NCI-H2196 (cell line): ENCODE measurements around the gene RASA3.

Experiments used
- DNase-seq: peaks from one replicate; lab custom pipeline; 2025; ENCODE audit not compliant: unreplicated experiment; lab: John Stamatoyannopoulos, UW

Gene RASA3

DNA sequence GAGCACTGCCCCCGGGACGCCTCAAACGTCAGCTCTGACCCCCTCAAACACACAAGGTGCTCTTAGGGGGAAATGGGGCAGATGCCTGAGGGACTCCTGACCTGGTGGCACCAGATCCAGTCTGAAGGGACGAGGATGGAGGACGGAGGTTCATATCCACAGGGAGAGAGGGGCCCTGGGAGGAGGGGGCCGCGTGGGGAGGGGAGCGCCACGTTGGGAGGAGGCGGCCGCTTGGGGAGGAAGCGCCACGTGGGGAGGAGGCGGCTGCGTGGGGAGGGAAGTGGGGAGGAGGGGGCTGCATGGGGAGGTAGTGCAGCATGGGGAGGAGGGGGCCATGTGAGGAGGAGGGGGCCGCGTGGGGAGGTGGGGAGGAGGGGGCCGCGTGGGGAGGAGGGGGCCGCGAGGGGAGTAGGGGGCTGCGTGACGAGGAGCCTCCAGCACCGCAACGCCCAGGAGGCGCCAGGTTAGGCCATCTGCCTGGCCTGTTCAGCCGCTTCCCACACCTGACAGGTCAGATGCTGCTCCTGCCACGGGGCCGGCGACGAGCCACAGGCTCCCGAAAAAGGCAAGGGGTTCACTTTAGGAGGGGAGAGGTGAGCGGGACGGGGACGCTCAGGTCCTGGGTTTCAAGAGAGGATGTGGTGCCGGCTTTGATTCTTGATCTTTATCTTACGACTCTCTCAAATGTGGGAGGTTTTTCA, 121.9 kb downstream of the RASA3 start:
- no peak for DNase-seq

DNA sequence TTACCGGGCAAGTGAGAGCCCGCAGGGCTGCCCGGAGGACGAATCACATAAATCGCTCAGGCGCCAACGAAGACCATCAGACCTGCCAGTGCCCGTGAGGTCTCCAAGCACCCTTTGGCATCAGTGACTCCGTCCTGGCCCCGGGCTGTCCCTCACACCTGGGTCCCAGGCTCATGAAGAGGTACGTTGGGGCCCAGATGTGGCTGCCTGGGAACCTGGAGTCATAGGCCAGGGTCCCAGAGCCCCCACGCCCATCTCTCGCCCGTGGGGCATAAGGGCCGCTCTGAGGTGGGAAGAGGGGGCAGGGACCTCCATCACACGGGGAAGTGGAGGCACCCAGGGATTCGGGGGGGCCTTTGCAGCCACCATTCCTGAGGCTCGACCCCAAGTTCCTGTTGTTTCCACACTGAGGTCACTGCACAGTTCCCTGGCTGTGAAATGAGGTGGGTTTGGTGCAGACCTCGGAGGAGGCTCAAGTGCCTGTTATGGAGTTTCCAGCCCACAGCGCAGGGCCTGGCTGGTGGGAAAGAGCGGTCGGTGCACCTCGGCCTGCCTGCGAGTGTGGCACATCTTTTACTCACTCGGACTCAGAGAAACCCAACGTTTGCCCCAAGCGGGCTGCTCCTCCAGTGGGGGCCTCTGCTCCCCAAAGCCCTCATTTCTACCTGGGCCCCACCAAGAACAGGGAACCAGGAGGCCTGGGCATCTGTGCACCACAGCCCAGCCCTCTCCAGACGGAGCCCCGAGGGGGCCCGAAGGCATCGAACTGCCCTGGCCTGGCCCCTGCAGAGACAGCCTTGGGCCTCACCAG, 122.6 kb downstream of the RASA3 start:
- DNase-seq: no peak

DNA sequence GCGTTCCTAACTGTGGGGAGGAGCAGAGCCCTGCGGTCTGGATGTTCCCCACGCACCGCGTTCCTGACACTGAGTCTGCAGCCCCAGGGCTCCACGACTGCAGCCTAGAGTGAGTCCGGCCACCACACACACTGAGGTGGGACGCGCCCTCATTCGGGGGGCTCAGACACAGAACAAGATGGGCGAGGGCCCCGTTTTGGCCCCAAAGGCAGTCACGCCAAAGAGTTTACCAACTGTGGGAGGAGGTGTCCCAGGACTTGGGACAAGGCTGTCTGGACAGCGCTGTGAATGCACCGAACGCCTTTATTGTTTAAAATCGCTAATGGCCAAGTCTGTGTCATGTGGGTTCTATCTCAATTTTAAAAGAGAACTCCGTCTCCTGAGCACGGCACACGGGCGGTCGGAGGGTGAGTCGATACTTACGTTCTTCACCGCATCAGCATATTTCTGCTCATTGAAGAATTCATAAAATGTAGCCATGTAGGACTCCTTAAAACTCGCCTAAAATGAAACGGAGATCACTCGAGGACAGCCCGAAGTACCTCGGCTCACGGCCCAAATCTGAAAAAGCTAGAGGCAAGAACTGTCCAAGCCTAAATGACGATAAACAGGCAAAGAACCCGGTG, 123.3 kb downstream of the RASA3 start:
- DNase-seq: no peak

DNA sequence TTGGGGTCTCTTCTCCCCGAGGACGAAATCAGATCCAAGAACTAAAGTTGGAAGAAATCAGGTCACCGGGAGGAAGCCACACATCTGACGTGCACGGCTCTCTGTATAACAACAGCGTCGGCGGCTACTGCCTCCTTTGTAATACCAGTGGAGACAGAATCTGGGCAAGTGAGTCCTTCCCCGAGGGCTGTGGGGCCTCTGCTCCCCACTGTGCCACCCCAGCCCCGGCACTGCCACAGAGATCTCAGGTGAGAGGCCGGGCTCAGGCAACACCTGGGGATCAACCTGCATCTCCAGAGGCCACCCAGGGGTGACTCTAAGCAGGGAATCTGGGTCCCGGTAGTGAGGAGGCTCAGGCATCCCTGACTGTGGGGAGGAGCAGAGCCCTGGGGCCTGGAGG, 124.9 kb downstream of the RASA3 start:
- no peak for DNase-seq

DNA sequence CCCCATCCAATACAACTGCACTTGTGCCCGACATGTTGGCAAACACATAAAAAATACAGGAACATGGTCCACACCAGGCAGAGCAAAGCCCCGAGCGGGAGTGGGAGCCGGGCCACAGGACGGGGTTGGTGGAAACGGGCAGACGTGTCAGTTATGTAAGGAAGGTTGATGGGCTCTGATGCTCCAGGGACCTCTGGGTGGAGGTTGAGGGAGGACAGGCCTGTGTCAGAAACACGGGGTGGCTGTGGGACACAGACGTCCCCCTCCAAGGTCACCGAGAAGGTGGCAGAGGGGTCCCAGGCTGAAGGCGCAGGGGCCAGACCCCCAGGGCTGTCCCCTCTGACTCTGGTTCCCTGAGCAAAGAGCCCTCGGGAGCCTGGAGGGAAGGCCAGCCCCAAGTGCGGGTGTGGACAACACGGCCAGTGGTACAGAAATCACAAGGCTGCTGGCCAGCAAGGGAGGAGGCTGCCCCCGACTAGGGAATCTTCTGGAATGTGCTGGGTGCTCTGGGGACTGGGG, 127.2 kb downstream of the RASA3 start:
- no peak for DNase-seq

DNA sequence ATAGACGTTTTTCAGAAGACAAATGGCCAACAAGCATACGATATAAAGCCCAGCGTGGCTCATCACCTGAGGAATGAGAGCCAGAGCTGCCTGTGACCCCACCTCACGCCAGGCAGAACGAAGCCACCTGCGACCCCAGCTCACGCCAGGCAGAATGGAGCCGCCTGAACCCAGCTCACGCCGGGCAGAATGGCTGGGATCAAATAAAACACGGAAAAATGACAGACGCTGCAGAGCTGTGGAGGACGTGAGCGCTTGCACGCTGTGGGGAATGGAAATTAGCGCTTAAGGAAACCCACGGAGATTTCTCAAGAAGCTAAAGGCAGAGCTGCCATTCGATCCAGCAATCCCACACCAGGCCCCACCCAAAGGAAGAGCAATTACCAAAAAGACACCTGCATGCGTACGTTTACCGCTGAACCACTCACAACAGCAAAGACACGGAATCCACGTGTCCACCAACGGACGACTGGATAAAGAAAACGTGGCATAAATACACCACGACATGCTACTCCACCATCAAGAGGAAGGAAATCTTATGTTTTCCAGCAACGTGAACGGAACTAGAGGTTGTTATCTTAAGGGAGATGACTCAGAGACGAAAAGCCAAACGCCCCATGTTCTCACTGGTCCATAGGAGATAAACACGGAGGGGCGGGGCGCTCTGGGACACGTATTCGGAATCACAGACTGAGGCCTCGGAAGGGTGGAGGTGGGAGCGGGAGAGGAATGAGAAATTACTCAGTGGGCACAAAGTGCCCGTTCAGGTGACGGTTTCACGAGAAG, 127.8 kb downstream of the RASA3 start:
- no peak for DNase-seq

DNA sequence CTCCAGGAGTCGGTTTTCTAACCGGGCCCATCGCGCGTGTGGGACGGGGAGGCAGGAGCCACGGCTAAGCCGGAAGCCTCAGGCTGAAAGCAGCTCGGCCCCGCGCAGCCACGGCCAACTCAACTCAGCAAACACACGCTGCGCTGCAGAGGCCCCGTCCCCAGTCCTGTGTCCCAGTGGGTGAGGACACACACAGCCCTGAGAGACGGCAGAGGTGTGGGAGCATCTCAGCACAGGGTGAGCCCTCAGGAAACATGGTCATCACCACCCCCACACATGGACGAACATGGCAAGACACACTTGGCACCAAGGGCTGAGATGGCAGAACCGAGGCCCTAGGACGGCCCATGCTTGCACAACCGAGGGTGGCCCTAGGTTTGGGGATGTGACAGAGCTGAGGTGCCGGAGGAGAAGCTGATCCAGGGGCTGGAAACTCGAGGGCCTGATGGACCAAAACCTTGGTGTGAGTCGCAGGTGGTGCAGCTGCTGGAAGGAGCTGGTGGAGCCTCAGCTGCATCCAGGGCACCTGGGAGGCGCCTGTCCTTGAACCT, 129.6 kb downstream of the RASA3 start:
- no peak for DNase-seq

DNA sequence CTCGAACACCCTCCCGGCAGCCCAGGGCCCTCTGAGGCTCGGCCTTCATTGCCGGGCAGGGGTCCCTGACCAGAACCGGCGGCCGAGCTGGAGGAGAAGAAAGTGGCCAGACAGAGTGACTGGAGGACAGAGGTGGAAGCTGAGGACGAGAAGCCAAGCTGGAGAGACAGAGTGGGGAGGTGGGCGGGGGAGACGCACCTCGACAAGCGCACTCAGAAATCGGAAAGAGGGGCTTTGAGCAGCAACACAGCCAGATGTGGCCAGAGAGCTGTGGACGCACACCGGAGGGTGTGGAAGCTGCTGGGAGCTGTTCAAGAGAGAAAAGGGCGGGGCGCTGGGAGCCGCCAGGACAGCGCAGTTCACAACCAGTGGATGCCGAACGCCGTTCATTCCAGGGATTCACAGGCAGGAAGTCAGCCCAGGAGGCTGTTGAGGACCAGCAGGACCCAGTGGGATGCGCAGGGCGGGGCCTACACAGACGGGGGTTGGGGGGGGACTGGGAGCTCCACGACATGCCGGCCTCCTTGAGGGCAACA, 130.3 kb downstream of the RASA3 start:
- DNase-seq: no peak

DNA sequence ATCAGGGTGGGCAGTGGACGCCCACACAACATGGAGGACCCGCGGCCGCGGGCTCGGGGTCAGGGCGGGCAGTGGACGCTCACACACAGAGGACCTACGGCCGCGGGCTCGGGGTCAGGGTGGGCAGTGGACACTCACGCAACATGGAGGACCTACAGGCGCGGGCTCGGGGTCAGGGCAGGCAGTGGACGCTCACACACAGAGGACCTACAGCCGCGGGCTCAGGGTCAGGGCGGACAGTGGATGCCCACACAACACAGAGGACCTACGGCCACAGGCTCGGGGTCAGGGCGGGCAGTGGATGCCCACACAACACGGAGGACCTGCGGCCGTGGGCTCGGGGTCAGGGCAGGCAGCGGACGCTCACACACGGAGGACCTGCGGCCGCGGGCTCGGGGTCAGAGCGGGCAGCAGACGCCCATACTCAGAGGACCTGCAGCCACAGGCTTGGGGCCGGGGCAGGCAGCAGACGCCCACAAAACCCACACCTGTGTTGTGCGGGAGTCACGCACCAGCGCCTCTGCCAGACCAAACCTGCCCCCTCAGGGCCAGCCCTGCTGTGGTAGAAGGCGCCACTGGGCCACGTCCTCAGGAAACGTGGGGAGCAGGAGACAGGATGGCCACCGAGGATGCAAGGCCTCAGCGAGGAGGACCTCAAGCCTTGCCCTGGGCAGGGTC, 131.0 kb downstream of the RASA3 start:
- DNase-seq: no peak

DNA sequence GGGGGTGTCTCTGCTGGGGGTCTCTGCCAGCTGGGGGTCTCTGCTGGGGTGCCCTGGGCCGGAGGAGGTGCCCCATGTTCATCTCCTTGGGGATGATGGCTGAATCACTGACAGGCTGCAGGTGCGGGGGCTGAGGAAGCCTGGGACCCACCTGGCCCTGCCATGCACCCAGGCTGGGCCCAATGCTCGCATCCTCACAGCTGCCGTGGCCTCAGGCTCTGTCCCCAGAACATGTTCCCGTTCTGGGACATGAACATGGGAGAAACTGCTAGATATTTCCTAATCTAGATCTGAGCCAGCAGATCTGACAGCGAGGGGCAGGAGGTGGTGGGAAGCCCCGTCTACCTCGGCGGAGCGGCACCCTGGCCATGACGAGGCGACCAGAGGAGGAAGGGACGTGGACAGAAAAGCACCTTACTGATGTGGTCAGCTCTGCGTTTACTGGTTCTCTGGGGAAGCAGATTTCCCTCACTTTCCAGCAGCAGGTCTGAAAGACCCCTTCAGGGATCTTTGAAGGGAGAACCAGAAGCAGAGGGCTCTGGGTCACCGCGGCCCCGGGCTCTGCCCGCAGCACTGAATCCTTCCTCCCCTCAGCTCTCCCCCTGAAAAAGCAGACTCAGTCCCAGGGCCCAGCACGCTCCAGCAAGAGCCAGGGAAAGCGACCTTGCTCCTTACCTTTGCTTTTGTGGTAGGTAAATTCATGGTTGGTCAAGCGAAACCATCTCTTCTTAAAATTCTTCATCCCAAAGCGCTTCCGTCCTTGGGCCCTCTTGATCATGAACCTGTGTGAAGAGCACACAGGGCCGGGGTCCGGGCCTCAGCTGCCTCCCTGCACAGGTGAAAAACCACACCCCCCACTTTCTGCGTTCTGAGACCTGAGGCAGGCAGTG, 132.0 kb downstream of the RASA3 start:
- DNase-seq: no peak

DNA sequence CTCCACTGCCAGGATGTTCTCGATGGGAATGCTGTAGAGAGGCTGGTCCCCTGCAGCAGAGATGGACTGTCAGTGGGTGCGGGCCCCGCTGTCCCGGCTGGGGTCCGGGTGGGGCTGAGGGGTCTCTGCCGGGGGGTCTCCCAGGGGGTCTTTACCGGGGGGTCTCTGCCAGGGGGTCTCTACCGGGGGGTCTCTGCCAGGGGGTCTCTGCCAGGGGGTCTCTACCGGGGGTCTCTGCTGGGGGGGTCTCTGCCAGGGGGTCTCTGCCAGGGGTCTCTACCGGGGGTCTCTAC, 132.9 kb downstream of the RASA3 start:
- DNase-seq: no peak

DNA sequence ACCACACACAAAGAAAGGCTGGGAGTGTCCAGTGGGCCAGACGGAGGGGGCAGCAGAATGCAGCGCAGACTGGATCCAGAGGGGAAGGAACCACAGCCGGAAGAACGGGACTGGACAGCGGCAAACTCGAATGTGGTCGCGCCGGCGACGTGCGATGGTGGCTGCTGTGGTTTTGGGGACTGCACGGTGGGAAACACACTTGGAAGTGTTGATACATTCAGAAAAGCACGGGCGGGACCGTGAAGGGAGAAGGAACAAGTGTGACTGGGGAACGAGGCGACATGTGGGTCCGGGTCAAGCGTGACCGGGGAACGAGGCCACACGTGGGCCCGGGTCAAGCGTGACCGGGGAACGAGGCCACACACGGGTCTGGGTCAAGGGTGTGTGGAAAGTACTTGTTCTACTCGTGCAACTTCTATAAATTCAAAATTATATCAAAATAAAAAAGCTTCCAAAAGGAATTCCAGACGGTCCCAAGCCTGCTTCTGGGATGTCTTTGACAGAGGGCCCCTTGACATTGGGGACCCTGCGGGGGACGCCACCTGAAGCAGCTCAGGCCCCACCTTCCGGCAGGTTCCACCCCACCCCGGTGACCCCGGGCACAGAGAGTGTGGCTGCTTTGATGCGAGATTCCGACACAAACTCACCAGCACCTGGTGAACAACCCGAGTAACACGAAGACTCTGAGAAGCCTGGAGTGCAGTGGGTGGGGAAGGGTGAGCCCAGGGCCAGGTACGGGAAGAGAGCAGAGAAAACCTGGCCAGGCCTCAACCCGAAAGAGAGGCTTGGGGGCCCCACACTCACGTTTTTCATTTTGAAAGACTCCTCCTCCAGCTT, 133.4 kb downstream of the RASA3 start:
- DNase-seq: no peak

DNA sequence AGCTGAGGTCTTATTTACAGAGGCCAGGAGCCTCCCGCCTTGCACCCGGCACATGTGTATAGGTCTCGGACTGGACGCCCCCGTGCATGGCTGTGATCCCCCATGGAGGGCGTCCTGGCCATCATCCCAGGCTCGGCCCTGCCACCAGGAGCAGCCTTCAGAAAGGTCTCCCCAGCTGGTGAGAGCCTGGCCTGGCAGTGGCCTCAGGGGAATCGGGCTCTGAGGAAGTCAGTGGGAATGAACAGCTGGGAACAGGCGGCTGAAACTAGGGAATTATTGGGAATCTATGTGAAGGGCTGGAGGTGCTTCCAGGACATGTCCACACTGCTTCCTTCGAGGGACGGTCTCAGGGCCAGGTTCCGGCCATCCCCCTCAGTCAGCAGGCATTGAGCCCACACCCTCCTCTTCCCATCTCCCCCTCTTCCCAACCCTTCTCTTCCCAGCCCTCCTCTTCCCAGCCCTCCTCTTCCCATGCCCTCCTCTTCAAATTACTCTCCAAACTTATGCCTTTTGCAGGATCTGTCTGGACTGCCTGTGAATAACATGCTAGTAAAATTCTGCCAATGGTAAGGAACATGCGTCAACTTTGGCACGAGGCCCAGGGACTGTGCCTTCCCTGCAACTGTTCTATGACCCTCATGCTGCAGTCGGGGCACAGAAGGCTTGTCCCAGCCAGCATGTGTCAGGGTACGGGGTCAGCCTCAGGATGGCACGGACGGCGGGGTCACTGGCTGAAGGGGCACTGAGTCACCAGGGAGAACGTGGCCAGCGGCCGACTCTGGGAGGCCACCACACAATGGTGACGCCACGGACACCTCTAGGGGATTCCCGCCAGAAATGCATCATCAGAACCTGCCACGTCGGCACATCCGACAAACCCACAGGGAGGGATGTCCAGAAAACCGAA, 134.3 kb downstream of the RASA3 start:
- no peak for DNase-seq

DNA sequence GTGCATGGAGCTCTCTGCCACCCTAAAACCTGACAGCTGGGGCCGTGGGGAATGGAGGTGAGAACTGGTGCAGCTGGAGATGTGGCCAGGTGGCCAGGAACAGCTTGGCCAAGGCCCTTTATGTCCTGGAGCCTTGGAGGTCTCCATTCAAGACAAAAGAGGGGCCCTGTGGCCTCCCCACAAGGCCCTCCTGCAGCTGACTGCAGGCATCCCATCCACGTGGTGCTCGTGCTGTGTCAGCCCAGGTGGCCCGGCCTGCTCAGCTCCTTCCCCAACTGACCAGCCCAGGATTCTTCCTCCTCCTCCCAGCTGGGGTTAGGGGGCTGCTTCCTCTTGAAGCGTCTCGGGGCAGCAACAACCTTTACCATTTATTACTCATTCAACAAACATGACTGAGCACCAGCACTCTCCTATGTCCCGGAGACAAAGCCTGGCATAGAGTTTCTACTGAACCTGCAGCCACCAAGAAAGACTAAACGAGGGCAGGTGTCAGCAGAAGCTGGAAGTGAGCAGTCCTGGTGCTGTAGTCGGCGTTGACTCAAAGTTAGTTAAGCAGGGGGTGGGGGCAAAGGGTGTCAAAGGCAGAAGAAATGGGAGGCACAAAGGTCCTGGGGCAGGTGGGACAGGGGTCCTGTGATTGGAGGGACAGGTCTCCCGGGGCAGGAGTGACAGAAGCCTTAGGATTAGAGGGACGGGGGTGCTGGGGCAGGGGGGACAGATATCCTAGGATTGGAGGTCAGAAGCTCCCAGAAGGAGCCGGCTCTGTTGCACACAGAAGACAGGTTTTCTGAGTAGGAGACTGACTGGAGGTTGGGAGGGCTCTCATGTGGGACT, 135.3 kb downstream of the RASA3 start:
- DNase-seq: no peak

DNA sequence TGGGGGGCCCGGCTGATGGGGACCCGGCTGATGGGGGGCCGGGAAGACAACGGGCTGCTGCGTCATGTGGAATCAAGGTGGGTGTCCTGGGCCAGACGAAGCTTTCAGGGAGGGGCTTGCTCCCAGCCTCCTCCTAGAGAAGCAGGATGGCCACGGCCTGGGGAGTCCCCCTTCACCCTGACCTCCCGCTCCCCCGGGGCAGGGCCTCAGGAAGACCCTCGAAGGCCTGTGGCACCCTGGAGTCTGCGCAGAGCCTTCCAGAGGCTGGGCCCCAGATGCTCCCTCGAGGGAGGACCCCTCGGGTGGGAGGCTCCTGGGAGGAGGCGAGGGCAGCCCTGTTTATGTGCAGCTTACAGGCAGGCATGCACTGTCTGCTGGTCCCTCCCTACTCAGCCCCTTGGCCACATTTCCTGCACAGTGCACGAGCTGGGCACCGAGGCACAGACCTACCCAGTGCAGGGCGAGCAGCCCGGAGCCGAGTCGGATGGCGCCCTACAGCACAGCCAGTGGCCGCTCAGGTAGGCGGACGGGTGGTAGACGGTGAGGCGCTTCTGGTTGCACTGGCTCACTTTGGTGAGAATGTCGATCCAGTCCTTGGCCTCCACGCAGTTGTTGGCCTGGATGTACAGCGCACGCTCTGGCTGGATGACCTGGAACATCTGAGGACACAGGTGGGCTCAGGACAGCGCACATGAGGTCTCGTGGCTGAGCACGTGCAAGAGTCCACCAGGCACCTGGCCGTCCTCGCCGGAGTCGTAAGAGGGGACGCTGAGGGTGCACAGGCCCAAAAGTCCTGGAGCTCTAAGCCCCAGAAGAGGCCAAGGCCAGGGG, 136.1 kb downstream of the RASA3 start:
- no peak for DNase-seq
